Measurements from ENCODE around the gene PTH1R. TPM values are rescaled to one million over a fixed set of nuclear protein-coding genes. Genes with fewer than 3 reads are reported as not detected.

PTH1R gene
- not detected in 2 replicates for total RNA-seq (2014; rRNA removed; shearing (Covaris generic))

- Histone ChIP-seq H3K27ac (no peak within 1 kb of the TSS), H3K27me3 (replicated peaks) (peaks cover 13% of the 10 kb centered on the region), H3K36me3 (no peaks in the 10 kb centered on the region), H3K9me3 (replicated peaks) (no peaks in the 10 kb centered on the region), H3K4me3 (no peak within 1 kb of the TSS), H3K4me1 (replicated peaks) (peaks cover 15% of the 10 kb centered on the region)
- no peak for DNase-seq (ENCODE audit: low read depth in 1 of 2, low spot score in 2 of 2)
Measured at GRCh38 chr3:46877406-46878125, at the start of gene PTH1R. Gene PTH1R (plus strand): TSS chr3:46877721. CDS start chr3:46883560, 5,839 bp downstream.

- H3K4me1 ChIP-seq (replicated peaks) = no peaks in the 10 kb centered on the region
- H3K36me3 ChIP-seq = no peaks in the 10 kb centered on the region
- no peaks in the 10 kb centered on the region for H3K9me3 ChIP-seq (replicated peaks)
- H3K27ac ChIP-seq = no peak overlapping the region
- no peaks in the 10 kb centered on the region for H3K27me3 ChIP-seq (replicated peaks)
- no peak overlapping the region for H3K4me3 ChIP-seq
- no peak for DNase-seq (ENCODE audit: low read depth in 1 of 2, low spot score in 2 of 2)
Measured at GRCh38 chr3:46829699-46830208, 47.8 kb upstream of the PTH1R start.

GRCh38 chr3:46830801-46831200 is 46.7 kb upstream of the PTH1R start:
- no peak overlapping the region for H3K27ac ChIP-seq
- no peaks in the 10 kb centered on the region for H3K27me3 ChIP-seq (replicated peaks)
- no peaks in the 10 kb centered on the region for H3K4me1 ChIP-seq (replicated peaks)
- H3K36me3 ChIP-seq = no peaks in the 10 kb centered on the region
- no peak for DNase-seq (ENCODE audit: low read depth in 1 of 2, low spot score in 2 of 2)
- no peaks in the 10 kb centered on the region for H3K9me3 ChIP-seq (replicated peaks)
- no peak overlapping the region for H3K4me3 ChIP-seq

- Histone ChIP-seq H3K36me3 (no peaks in the 10 kb centered on the region), H3K27me3 (replicated peaks) (no peaks in the 10 kb centered on the region), H3K27ac (no peak overlapping the region), H3K9me3 (replicated peaks) (no peaks in the 10 kb centered on the region), H3K4me3 (no peak overlapping the region), H3K4me1 (replicated peaks) (no peaks in the 10 kb centered on the region)
- DNase-seq (ENCODE audit: low read depth in 1 of 2, low spot score in 2 of 2) = no peak
Measured at GRCh38 chr3:46831316-46831715, 46.2 kb upstream of the PTH1R start.

GRCh38 chr3:46831841-46832240 is 45.7 kb upstream of the PTH1R start:
- no peak for DNase-seq (ENCODE audit: low read depth in 1 of 2, low spot score in 2 of 2)

GRCh38 chr3:46833346-46834300 is 43.9 kb upstream of the PTH1R start:
- no peak overlapping the region for H3K27ac ChIP-seq
- no peak for DNase-seq (ENCODE audit: low read depth in 1 of 2, low spot score in 2 of 2)

More at GRCh38 chr3:46831841-46832240, 45.7 kb upstream of the PTH1R start:
- H3K36me3 ChIP-seq = no peaks in the 10 kb centered on the region
- no peak overlapping the region for H3K27ac ChIP-seq
- no peak overlapping the region for H3K4me3 ChIP-seq
- no peaks in the 10 kb centered on the region for H3K27me3 ChIP-seq (replicated peaks)
- H3K4me1 ChIP-seq (replicated peaks) = no peaks in the 10 kb centered on the region
- no peaks in the 10 kb centered on the region for H3K9me3 ChIP-seq (replicated peaks)

GRCh38 chr3:46835054-46835453 is 42.5 kb upstream of the PTH1R start:
- Histone ChIP-seq H3K36me3 (no peaks in the 10 kb centered on the region), H3K4me1 (replicated peaks) (no peaks in the 10 kb centered on the region), H3K27me3 (replicated peaks) (no peaks in the 10 kb centered on the region), H3K9me3 (replicated peaks) (no peaks in the 10 kb centered on the region), H3K27ac (no peak overlapping the region), H3K4me3 (no peak overlapping the region)
- no peak for DNase-seq (ENCODE audit: low read depth in 1 of 2, low spot score in 2 of 2)

More at GRCh38 chr3:46833346-46834300, 43.9 kb upstream of the PTH1R start:
- Histone ChIP-seq H3K4me3 (no peak overlapping the region), H3K4me1 (replicated peaks) (no peaks in the 10 kb centered on the region), H3K27me3 (replicated peaks) (no peaks in the 10 kb centered on the region), H3K9me3 (replicated peaks) (no peaks in the 10 kb centered on the region), H3K36me3 (no peaks in the 10 kb centered on the region)

- DNase-seq (ENCODE audit: low read depth in 1 of 2, low spot score in 2 of 2) = no peak
- Histone ChIP-seq H3K36me3 (no peaks in the 10 kb centered on the region), H3K4me1 (replicated peaks) (no peaks in the 10 kb centered on the region), H3K27me3 (replicated peaks) (no peaks in the 10 kb centered on the region), H3K27ac (no peak overlapping the region), H3K9me3 (replicated peaks) (no peaks in the 10 kb centered on the region), H3K4me3 (no peak overlapping the region)
Measured at GRCh38 chr3:46835491-46835890, 42.0 kb upstream of the PTH1R start.

GRCh38 chr3:46838301-46838700 is 39.2 kb upstream of the PTH1R start:
- no peak overlapping the region for H3K4me3 ChIP-seq
- H3K36me3 ChIP-seq = no peaks in the 10 kb centered on the region
- no peak for DNase-seq (ENCODE audit: low read depth in 1 of 2, low spot score in 2 of 2)
- H3K27me3 ChIP-seq (replicated peaks) = no peaks in the 10 kb centered on the region
- no peak overlapping the region for H3K27ac ChIP-seq
- no peaks in the 10 kb centered on the region for H3K4me1 ChIP-seq (replicated peaks)
- no peaks in the 10 kb centered on the region for H3K9me3 ChIP-seq (replicated peaks)

- H3K9me3 ChIP-seq (replicated peaks) = no peaks in the 10 kb centered on the region
- no peaks in the 10 kb centered on the region for H3K27me3 ChIP-seq (replicated peaks)
- H3K4me1 ChIP-seq (replicated peaks) = peaks cover 6% of the 10 kb centered on the region
- DNase-seq (ENCODE audit: low read depth in 1 of 2, low spot score in 2 of 2) = no peak
- no peaks in the 10 kb centered on the region for H3K36me3 ChIP-seq
- H3K27ac ChIP-seq = no peak overlapping the region
- H3K4me3 ChIP-seq = no peak overlapping the region
Measured at GRCh38 chr3:46840491-46840890, 37.0 kb upstream of the PTH1R start.

GRCh38 chr3:46843508-46843907 is 34.0 kb upstream of the PTH1R start:
- Histone ChIP-seq H3K27ac (no peak overlapping the region), H3K4me3 (no peak overlapping the region), H3K4me1 (replicated peaks) (peaks cover 16% of the 10 kb centered on the region), H3K36me3 (no peaks in the 10 kb centered on the region), H3K27me3 (replicated peaks) (no peaks in the 10 kb centered on the region), H3K9me3 (replicated peaks) (no peaks in the 10 kb centered on the region)
- no peak for DNase-seq (ENCODE audit: low read depth in 1 of 2, low spot score in 2 of 2)

GRCh38 chr3:46844397-46844796 is 33.1 kb upstream of the PTH1R start:
- H3K4me3 ChIP-seq = no peak overlapping the region
- H3K27me3 ChIP-seq (replicated peaks) = no peaks in the 10 kb centered on the region
- H3K27ac ChIP-seq = no peak overlapping the region
- no peak for DNase-seq (ENCODE audit: low read depth in 1 of 2, low spot score in 2 of 2)
- no peaks in the 10 kb centered on the region for H3K9me3 ChIP-seq (replicated peaks)
- peaks cover 16% of the 10 kb centered on the region for H3K4me1 ChIP-seq (replicated peaks)
- no peaks in the 10 kb centered on the region for H3K36me3 ChIP-seq

GRCh38 chr3:46844881-46845312 is 32.6 kb upstream of the PTH1R start:
- no peaks in the 10 kb centered on the region for H3K9me3 ChIP-seq (replicated peaks)
- H3K27ac ChIP-seq = peak overlapping the region; percentile 62
- peak overlapping the region; percentile 42 for H3K4me3 ChIP-seq
- peak in 1 of 2 experiments; percentile 34 for DNase-seq (ENCODE audit: low read depth in 1 of 2, low spot score in 2 of 2)
- no peaks in the 10 kb centered on the region for H3K36me3 ChIP-seq
- no peaks in the 10 kb centered on the region for H3K27me3 ChIP-seq (replicated peaks)
- H3K4me1 ChIP-seq (replicated peaks) = peaks cover 16% of the 10 kb centered on the region

Data from SJSA1 (cell line).